Spleen (tissue), 7 donors: ENCODE data around the gene PLAC8L1.

Experiments
- POLR2A ChIP-seq, 3 donors: fragments of 450-650 bp; IDR thresholded peaks; one replicate each; pipeline ENCODE4 v1.5.1; 2017; ENCODE audit warnings: antibody characterized with exemption in 3 of 3, mild to moderate bottlenecking in 1 of 3
- TF ChIP-seq, protein P1 (sequence below), 11 experiments: fragments of 200-600 bp in 7 of 11; fragments of 450-650 bp in 4 of 11; sonication (generic) in 4 of 11; IDR thresholded peaks in 8 of 11; conservative IDR thresholded peaks in 3 of 11; 1 replicate in 7 of 11; 2 replicates in 4 of 11; pipeline versions ENCODE4 v1.4.0 to v1.8.0; 2016 to 2021; ENCODE audit warnings: antibody characterized with exemption in 11 of 11, inconsistent platforms in 4 of 11, mild to moderate bottlenecking in 1 of 11
- donor health status: DM: no; HTN: no; CAD: no; lungs with moderate emphysema.
- donor health status: DM: no; HTN: no; CAD: no.
- donor health status: DM: no; HTN: no; CAD: no.

DNA sequence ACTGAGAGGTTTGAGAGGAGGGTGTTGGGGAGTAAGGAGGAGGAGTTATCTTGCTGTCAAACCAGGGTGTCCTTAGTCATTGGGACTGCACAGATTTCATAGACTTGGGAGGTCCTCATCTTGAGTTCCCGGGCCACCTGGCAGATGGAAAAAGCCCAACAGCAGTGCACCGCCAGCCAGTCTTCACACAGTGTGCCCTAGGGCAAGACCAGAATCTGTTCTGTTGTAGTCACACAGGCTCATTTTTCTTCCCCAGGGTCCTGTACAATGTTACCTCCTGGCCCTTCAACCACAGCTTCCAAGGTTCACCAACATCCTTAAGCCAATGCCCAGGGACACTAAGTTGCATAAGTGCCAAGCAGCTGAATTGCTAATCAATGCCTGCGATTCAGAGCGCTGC, 21.0 kb downstream of the PLAC8L1 start:
- TF ChIP-seq, protein P1, sequence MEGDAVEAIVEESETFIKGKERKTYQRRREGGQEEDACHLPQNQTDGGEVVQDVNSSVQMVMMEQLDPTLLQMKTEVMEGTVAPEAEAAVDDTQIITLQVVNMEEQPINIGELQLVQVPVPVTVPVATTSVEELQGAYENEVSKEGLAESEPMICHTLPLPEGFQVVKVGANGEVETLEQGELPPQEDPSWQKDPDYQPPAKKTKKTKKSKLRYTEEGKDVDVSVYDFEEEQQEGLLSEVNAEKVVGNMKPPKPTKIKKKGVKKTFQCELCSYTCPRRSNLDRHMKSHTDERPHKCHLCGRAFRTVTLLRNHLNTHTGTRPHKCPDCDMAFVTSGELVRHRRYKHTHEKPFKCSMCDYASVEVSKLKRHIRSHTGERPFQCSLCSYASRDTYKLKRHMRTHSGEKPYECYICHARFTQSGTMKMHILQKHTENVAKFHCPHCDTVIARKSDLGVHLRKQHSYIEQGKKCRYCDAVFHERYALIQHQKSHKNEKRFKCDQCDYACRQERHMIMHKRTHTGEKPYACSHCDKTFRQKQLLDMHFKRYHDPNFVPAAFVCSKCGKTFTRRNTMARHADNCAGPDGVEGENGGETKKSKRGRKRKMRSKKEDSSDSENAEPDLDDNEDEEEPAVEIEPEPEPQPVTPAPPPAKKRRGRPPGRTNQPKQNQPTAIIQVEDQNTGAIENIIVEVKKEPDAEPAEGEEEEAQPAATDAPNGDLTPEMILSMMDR (IDR thresholded peaks at IDR 0.05 in 8 of 11, conservative IDR thresholded peaks at IDR 0.05 in 3 of 11), result no peak
- no peak for TF ChIP-seq POLR2A (IDR thresholded peaks at IDR 0.05)
